ENCODE results near the gene DNER.

DNA sequence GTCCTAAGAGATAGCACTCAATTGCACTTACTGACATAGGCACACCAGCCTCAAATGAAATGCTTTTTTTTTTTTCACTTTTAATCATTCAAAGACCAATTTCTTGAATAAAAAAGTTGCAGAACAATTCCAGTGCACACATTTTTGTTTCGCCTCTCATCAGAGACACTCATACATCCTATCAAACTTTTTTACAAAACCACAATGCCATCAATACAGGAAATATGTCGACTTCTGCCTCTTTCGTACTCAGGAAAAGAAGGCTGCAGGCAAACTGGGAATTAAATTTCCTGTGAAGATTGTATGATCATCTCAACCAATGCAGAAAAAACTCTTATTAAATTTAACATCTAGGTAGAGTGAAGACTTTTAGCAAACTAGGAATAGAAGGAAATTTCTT is 112.4 kb downstream of the DNER start:
- TF ChIP-seq, protein P1, sequence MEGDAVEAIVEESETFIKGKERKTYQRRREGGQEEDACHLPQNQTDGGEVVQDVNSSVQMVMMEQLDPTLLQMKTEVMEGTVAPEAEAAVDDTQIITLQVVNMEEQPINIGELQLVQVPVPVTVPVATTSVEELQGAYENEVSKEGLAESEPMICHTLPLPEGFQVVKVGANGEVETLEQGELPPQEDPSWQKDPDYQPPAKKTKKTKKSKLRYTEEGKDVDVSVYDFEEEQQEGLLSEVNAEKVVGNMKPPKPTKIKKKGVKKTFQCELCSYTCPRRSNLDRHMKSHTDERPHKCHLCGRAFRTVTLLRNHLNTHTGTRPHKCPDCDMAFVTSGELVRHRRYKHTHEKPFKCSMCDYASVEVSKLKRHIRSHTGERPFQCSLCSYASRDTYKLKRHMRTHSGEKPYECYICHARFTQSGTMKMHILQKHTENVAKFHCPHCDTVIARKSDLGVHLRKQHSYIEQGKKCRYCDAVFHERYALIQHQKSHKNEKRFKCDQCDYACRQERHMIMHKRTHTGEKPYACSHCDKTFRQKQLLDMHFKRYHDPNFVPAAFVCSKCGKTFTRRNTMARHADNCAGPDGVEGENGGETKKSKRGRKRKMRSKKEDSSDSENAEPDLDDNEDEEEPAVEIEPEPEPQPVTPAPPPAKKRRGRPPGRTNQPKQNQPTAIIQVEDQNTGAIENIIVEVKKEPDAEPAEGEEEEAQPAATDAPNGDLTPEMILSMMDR (conservative IDR thresholded peaks at IDR 0.05; ENCODE audit: low read length), result no peak
- no peak for TF ChIP-seq EZH2phosphoT487 (IDR thresholded peaks at IDR 0.05; ENCODE audit: borderline replicate concordance)

Measured in Loucy (cell line).